Epithelial cell of proximal tubule (primary cell): ENCODE results near the gene ACTR1A. TPM values are rescaled to one million over a fixed set of nuclear protein-coding genes. Genes with fewer than 3 reads are reported as not detected.

Experiments used
- DNase-seq: peaks from one replicate; pipeline ENCODE4 v3.0.0-alpha.2; 2011; ENCODE audit warnings: low read depth
- H3K4me3 ChIP-seq: 2 replicates; pipeline ENCODE4 v1.5.1; 2011; ENCODE audit warnings: low read depth, mild to moderate bottlenecking, low read length
- total RNA-seq: library from RNA; depleted of rRNA; stranded (reverse); fragments of >200 nt; gene quantifications from 2 replicates; pipeline ENCODE4 v1.2.3, GENCODE V29; 2015
- TF ChIP-seq, protein P1 (sequence below): conservative IDR thresholded peaks from 2 replicates; pipeline ENCODE4 v1.5.1; 2012; ENCODE audit warnings: low read depth, mild to moderate bottlenecking, low read length

ACTR1A gene
- total RNA-seq, 1 donor from 2014 or later, result 129 TPM

DNA sequence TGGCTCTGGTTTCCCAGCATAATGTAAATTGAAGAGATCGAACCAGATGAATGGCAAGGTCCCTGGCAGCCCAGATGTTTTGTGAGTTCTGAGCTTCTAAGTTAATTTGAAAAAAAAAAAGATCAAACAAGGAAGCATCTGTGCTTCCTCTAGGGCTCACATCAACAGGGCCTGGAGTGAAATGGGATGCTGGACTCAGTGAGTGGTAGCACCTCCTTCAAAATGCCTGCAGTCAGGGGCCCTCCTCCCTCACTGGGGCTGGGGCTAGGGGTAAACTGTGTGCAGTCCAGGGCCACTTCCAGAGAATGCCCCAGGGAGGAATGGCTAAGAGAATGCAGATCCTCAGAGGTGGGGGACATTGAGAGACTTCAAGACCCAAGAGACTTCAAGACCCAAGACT is 64.1 kb downstream of the ACTR1A start:
- DNase-seq, result no peak
- peak overlapping the region; percentile 26 for H3K4me3 ChIP-seq
- TF ChIP-seq, protein P1, sequence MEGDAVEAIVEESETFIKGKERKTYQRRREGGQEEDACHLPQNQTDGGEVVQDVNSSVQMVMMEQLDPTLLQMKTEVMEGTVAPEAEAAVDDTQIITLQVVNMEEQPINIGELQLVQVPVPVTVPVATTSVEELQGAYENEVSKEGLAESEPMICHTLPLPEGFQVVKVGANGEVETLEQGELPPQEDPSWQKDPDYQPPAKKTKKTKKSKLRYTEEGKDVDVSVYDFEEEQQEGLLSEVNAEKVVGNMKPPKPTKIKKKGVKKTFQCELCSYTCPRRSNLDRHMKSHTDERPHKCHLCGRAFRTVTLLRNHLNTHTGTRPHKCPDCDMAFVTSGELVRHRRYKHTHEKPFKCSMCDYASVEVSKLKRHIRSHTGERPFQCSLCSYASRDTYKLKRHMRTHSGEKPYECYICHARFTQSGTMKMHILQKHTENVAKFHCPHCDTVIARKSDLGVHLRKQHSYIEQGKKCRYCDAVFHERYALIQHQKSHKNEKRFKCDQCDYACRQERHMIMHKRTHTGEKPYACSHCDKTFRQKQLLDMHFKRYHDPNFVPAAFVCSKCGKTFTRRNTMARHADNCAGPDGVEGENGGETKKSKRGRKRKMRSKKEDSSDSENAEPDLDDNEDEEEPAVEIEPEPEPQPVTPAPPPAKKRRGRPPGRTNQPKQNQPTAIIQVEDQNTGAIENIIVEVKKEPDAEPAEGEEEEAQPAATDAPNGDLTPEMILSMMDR, result no peak

DNA sequence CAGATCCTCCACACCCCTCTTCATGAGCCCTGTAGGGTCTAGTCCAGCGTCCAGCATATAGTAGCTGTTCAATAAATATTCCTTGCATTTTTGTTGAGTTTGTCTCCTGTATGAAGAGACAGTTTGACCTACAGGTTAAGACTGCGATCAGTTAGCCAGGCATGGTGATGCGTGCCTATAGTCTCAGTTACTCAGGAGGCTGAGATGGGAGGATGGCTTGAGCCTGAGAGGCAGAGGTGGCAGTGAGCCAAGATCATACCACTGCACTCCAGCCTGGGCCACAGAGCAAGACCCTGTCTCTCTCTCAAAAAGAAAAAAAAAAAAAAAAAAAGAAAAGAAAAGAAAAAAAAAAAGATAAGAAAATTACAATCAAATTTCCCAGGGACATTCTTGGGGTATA is 65.0 kb downstream of the ACTR1A start:
- H3K4me3 ChIP-seq, result peak overlapping the region; percentile 28
- TF ChIP-seq, protein P1, result no peak
- no peak for DNase-seq

DNA sequence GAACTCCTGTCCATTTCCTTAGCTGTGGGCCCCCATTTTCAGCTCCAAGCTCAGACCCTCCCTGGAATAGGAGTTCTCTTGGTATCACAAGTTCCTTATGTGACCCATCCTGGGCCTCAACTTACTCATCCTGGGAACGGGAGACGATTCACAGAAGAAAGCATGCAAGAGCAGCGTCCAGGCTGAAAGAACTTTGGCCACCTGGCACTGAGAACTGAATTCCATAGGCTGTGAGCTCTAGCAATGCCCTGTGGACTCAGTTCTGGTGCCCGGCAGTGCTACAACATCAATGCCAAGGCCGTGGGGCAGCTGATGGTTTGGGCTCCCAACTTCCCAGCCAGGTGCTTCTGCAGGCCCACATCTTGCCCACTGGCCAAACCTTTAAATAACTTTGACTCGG is 66.2 kb downstream of the ACTR1A start:
- no peak for DNase-seq
- TF ChIP-seq, protein P1, result no peak

DNA sequence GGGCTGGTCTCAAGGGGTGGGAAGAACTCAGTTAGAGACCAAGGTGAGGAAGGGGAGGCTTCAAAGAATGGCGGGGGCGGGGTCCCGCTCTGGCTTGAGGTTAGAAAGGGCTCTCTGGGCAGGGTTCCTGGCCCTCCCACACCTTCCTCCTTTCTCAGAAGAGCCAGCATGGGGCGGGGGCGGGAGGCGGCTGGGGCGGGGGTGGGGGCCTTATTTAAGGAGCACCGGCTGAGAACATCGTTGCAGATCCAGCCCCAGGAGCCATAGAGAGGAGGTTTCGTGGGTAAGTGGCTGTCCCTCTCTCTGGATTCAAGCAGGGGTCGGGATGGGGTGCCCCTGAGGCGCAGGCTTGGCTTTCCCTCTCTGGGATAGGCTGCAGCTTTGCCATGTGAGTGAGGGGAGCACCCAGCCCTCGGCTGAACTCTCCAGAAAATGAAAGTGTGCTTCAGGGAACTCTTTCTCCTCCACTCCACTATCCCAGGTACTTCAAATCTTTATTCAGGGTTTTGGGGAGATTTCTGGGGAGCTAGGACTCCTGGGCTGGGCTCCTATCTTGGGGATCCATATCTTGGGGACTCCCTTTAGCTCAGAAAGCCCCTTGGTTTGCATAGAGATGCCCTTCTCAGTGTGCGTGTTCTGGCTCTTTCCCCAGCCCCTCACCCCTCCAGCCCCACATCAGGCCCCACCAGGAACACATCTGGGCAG is 66.8 kb downstream of the ACTR1A start:
- no peak for DNase-seq
- peak overlapping the region; percentile 64 for H3K4me3 ChIP-seq
- TF ChIP-seq, protein P1, result no peak

More for the DNA sequence above, 66.2 kb downstream of the ACTR1A start:
- peak overlapping the region; percentile 64 for H3K4me3 ChIP-seq

DNA sequence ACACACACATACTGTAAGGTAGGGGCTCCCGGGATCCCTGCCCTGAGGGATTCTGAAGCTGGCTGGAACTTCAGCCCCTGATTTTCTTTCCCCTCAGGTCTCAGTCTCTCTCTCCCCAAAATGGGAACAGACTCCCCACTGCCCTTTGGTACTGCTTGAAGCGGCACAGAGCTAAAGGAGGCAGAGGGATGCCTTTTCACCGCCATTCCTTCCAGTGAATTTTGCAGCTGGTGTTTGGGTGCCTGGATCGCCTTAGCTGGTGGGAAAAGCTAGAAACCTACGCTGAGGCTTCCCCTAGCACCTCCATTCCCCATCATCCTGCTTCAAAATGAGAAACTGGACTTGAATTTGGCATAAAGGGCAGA is 67.4 kb downstream of the ACTR1A start:
- no peak for DNase-seq
- H3K4me3 ChIP-seq, result peak overlapping the region; percentile 64
- TF ChIP-seq, protein P1, result no peak

DNA sequence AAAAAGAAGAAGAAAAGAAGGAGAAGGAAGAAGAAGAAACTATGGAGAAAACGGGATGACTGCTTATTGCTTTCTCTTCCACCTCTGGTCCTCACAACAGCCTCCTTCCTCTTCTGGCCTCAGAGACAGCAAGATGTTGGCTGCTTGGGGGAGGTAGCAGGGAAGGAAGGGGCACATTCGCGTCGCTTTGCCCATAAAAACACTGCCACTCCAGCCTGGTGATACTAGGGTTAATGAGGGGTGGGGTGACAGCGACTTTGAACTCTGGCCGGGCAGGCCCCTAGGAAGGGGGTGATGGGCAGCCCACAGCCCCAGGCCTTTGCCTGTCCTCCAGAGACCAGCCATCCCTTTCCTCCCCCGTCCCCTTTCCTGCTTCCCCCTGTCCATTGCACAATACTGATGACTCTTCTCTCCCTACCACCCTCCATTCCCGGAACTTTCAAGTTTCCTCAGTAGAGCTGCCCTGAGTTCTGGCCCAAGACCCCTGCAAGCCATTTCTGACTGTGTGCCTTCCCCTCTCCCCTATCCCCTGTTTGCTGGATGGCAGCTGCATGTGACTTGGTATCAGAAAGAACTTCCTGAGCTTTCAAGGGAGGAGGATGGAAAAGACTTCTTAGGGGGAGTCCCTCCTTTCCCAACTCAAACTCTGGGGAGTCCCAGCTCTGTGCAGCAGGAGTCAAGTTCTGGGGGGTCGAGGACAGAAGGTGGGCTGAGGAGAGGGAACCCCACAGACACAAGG is 67.9 kb downstream of the ACTR1A start:
- H3K4me3 ChIP-seq, result peak overlapping the region; percentile 64
- DNase-seq, result no peak
- TF ChIP-seq, protein P1, result no peak
